GM18519 (cell line): ENCODE measurements around the gene SYCE1L.

ENCODE experiments used
- ATAC-seq: cut with Tn5 transposase; IDR thresholded peaks from one replicate; pipeline ENCODE4 v1.9.1; 2021; ENCODE audit warnings: mild to moderate bottlenecking, moderate library complexity; ENCODE audit not compliant: unreplicated experiment, low FRiP score

The SYCE1L gene

DNA sequence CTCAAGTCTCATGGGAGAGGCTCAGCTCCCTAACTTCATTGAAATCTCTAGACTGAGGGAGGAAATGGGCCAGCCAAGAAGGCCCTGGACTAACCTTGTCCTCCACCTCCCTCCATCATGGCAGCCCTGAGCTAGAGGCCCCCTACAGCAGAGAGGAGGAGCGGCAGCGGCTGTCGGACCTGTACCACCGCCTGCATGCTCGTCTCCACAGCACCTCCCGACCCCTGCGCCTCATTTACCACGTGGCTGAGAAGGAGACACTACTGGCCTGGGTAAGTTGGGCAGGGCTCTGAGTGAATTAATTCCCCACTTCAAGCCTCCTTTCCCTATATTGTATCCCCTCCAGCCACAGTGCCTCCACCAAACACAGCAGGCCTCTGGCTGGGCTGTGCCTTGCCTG, 3.8 kb upstream of the SYCE1L start:
- ATAC-seq, result no peak

DNA sequence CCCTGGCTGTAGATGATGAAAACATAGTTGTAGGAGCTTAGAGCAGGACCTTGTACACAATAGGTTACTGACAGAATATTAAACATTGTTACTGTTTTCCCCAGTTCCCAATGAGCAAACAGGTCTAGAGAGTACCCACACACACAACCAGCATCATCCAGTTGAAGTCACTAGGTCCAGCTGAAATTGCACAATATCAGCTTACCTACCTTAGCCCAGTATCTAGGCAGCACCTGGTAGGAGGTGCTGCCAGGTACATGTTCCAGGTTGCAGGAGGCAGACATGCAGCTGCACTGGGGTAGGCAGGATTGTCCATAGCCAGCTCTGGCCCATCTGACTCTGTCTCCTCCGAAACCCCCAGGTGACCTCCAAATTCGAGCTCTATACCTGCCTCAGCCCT, 1.5 kb upstream of the SYCE1L start:
- ATAC-seq, result no peak

DNA sequence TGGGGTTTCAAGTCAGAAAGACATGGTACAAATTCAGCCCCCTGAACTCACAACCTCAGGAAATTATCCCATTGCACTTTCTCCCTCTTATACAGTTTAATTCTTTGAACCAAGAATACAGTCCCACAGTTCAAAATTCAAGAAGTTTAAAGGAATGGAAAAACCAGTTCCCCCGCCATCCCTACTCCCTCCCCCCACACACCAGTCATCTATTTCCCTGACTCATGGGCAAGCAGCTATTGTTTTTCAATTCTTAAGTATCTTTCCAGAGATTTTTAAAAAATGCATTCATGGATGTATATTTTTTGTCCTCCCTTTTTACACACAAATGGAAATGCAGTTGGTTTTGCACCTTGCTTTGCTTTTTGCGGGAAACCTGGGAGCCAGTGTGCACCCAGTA, 7.3 kb downstream of the SYCE1L start:
- ATAC-seq, result no peak

DNA sequence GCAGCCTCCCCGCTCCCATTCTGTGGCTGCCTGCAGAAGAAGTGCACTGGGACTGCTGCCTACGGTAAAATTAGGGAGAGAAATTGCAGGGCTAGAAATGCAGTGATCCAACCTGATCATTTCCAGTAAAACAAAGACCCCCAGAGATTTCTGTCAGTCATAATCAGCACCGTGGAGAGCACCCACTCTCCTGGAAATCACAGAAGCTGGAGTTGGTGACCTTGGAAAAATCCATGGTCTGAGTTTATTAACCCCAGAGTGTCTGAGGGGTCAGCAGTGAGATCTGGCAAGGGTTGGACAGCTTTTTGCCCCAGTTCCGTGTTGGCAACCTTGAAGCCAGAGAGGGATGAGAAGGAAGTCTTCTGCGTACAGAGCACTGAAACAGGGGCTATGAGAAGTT, 7.8 kb downstream of the SYCE1L start:
- no peak for ATAC-seq

GRCh38 chr16:77208382-77208781, 9.2 kb downstream of the SYCE1L start:
- ATAC-seq, result no peak

DNA sequence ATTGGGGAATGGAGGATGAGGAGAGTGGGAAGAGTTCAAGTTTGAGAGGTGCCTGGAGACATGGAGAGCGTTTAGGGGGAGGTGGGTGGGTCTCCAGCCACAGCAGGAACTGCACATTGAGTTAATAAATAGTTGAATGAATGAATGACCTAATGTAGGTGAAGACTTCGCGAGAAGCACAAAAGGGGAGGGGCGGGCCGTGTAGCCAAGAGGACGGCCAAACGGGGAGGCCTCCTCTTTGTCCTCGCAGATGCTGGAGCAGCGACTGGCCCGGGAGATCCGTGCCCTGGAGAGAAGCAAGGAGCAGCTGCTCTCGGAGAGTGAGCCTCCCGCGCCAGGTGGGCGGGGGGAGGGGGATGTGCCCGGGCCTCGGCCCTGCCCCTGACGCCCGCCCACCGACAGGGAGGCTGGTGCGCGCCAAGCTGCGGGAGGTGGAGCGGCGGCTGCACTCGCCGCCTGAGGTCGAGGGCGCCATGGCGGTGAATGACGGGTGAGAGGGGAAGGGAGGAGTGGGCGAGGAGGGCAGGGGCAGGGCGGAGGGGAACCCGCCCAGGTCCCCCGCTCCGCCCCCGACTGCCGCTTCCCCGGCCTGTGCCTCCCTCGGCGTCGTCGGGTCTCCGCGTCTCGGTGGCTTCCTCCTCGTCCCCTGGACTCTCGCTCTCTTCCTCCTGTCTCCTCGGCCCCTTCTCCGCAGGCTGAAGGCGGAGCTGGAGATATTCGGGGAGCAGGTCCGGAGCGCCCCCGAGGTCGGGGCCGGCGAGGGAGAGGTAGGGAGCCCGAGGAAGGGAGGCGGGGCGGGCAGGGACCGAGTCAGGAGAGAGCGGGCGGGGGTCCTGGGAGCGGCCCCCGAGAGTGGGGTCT, 12.9 kb downstream of the SYCE1L start:
- peak; percentile 66 for ATAC-seq

- ATAC-seq, result peak; percentile 64
Observed at GRCh38 chr16:77212741-77213541, 13.7 kb downstream of the SYCE1L start.

DNA sequence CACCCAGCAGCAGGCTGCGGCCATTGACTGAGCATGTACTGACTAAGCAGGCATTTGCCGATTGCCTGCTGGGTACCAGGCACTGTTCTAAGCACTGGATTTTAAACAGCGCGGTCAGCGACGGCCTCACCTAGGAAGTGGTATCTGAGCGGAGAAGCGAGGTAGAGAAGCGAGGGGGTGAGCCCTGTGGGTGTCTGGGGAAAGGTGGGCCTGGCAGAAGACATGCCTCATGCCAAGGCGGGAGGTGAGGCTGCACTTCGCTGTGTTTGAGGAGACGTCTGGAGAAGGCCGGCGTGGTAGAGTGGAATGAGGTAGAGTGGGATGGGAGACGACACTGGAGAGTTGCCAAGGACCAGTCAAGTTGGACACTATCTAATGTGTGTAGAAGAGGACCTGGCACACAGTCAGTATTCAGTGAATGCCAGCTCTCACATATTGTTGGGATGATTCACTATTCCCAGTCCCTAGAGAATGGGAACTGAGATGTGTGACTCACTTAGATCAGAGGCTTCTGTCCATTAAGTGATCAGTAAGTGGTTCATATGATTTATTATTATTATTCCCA, 14.4 kb downstream of the SYCE1L start:
- no peak for ATAC-seq

DNA sequence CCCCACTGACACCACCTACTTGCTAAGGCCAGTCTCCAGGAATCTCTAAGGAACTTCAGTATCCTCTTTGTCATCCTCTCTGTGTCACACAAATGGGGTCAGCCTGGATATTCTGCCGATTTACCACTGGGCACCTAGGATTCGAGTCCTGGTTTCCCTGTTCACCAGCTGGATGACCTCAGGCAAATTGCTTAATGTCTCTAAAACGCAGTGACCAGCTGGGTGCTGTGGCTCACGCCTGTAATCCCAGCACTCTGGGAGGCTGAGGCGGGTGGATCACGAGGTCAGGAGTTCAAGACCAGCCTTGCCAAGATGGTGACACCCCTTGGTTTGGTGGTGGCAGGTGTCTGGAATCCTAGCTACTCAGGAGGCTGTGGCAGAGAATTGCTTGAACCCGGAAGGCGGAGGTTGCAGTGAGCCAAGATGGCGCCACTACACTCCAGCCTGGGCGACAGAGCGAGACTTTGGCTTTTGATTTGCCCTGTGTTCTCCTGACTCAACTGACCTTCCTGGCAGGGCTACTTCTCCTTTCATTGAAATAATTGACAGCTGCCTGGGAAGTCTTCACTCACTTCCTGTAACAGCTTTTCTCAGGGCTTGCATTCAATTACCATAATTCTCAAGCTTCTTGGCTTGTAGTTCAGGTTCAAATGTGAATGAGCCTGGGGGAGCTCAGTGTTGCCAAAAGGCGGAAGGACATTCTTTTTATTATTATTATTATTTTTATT, 15.4 kb downstream of the SYCE1L start:
- no peak for ATAC-seq

GRCh38 chr16:77219437-77219836, 20.2 kb downstream of the SYCE1L start:
- ATAC-seq, result no peak

DNA sequence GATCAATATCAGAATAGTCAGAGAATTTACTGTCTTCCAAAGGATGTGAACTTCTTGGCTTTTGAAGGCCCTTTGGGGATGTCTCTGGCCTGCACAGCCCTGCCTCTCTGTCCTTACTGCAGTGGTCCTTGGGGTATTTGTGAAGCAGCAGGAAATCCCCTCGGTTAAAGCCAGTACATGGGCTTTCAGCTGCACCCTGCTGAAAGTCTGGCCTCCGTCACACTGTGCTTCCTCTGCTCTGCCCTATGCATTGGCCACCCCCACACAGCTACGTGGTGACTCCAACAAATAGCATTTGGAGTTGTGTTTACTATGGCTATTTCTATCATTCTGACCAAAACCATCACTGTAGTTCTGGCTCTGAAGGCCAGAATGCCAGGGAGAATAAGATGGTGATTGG, 21.2 kb downstream of the SYCE1L start:
- peak; percentile 93 for ATAC-seq

DNA sequence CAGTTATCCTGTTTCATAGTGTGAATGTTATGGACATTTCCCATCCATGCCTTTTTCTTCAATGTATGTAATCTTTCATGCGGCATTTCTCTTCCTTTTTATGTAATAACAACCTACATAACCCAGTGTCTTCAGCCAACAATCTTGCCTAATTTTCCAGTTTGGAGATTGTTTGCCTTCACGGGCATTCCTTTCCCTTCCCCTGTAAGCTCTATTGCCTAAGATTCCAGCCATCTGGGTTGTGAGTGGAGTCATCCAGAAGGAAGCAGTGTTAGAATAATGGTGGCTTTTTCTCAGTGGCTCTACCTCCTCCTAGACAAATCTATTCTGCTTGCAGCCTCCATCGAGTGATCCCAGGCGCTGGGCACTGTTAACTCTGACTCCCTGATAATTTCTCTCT, 22.3 kb downstream of the SYCE1L start:
- ATAC-seq, result no peak

GRCh38 chr16:77223184-77223583, 24.0 kb downstream of the SYCE1L start:
- no peak for ATAC-seq

DNA sequence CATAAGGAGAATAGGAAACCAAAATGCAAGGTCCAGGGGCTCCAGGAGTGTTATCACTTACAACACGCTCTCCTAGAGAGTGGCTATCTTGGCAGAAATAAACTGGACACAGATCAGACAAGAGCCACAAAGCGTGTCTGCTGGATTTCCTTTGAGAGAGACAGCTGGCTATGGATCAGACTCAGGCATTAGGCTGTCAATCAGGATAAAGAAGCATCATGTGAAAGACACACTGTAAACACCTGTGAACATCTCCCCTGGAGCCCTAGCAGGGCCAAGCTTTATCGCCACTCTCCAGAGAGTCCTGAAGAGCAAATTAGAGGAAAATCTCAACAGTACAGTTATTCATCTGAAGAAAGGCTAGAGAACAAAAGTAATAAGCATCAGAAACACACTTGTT, 26.0 kb downstream of the SYCE1L start:
- ATAC-seq, result no peak

GRCh38 chr16:77227745-77228144, 28.5 kb downstream of the SYCE1L start:
- peak; percentile 88 for ATAC-seq

DNA sequence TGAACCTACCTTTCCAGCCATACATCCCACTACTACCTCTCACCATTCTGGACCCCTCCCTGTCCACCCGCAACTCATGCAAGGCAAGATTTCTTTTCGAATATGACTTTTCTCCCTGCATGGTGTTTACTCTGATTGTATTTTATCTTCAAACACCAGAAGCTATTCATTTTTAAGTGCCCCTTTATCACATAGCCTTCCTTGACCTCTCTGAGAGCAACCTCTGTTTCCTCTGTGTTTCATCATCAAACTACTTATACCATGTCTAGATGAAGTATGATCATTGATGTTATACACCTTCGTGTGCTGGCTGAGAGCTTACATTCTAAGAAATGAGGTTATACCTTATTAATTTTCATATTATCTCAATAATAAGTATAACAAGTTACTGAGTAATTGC, 31.8 kb downstream of the SYCE1L start:
- no peak for ATAC-seq

DNA sequence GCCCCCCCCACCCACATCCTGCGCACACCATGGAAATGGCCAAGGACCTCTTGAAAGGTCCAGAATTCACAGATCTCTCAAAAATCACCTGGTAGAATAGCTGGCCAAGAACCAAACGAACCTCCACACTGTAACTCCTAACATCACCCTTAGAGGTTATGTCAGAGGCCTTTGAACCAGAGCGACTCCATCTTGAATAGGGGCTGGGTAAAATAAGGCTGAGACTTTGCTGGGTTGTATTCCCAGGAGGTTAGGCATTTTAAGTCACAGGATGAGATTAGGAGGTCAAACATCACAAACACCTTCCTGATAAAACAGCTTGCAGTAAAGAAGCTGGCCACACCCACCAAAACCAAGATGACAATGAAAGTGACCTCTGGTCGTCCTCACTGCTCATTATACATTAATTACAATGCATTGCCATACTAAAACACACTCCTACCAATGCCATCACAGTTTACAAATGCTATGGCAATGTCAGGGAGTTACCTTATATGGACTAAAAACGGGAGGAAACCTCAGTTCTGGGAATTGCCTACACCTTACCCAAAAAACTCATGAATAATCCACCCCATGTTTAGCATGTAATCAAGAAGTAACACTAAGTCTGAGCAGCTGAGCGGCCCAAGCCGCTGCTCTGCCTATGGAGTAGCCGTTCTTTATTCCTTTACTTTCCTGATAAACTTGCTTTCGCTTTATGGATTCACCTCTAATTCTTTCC, 34.8 kb downstream of the SYCE1L start:
- no peak for ATAC-seq

DNA sequence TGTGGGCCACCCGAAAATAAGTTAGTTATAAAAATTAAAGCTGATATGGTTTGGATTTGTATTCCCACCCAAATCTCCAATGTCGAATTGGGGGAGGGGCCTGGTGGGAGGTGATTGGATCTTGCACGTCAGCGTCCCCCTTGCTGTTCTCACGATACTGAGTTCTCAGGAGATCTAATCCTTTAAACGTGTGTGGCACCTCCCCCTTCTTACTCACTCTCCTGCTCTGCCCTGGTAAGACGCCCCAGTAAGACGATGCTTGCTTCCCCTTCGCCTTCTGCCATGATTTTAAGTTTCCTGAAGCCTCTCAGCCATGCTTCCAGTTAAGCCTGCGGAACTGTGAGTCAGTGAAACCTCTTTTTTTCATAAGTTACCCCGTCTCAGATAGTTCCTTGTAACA, 35.4 kb downstream of the SYCE1L start:
- no peak for ATAC-seq

DNA sequence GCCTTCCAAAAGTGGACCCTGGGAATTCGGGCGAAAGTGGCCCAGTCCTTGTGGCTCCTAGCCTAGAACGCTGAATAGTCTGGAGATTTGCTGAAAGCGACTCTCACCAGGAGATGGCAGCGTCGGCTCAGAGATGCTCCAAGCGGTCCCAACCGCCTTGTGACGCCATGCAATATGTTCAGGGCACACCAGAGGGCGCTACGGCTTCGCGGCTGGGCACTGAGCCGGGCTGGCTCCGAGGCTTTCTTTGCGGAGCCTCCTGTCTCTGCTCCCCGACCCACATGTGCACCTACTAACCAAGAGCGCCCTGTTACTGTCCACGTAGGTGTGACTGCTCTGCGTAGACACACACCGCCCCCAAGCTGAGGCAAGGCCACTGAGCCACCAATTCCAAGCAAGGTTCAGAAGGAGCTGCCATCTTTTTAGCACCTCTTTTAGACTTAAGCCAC, 36.9 kb downstream of the SYCE1L start:
- ATAC-seq, result peak; percentile 98

GRCh38 chr16:77238593-77238992, 39.4 kb downstream of the SYCE1L start:
- ATAC-seq, result no peak
